ENCODE results near the gene ZNF407. TPM values are rescaled to one million over a fixed set of nuclear protein-coding genes. Genes with fewer than 3 reads are reported as not detected.

Gene ZNF407
- total RNA-seq, 1 donor from 2014 or later: 15.1 TPM

- H3K9me3 ChIP-seq (ENCODE audit: control insufficient read depth in 3 of 3, low read length in 3 of 3): no peaks in the 10 kb centered on the region
- H3K9ac ChIP-seq (ENCODE audit: low read depth in 1 of 3, low read length in 3 of 3): no peak overlapping the region
- H3K4me1 ChIP-seq (ENCODE audit: control insufficient read depth in 3 of 3, insufficient read depth in 3 of 3, low read length in 3 of 3): no peaks in the 10 kb centered on the region
- H3K27me3 ChIP-seq (ENCODE audit: control insufficient read depth in 3 of 3, insufficient read depth in 3 of 3, low read length in 3 of 3): no peaks in the 10 kb centered on the region
- no peaks in the 10 kb centered on the region for H3K36me3 ChIP-seq (ENCODE audit: control insufficient read depth in 3 of 3, insufficient read depth in 3 of 3, low read length in 3 of 3)
- H3K27ac ChIP-seq (ENCODE audit: low read depth, low read length): no peak overlapping the region
- H3K4me3 ChIP-seq (ENCODE audit: low read length in 3 of 3): no peak overlapping the region
Observed at GRCh38 chr18:75048776-75049454, 451.2 kb downstream of the ZNF407 start.

- Histone ChIP-seq H3K4me3 (ENCODE audit: low read length in 3 of 3) (no peak overlapping the region), H3K4me1 (ENCODE audit: control insufficient read depth in 3 of 3, insufficient read depth in 3 of 3, low read length in 3 of 3) (no peaks in the 10 kb centered on the region), H3K36me3 (ENCODE audit: control insufficient read depth in 3 of 3, insufficient read depth in 3 of 3, low read length in 3 of 3) (no peaks in the 10 kb centered on the region), H3K9ac (ENCODE audit: low read depth in 1 of 3, low read length in 3 of 3) (no peak overlapping the region), H3K27me3 (ENCODE audit: control insufficient read depth in 3 of 3, insufficient read depth in 3 of 3, low read length in 3 of 3) (no peaks in the 10 kb centered on the region), H3K9me3 (ENCODE audit: control insufficient read depth in 3 of 3, low read length in 3 of 3) (no peaks in the 10 kb centered on the region), H3K27ac (ENCODE audit: low read depth, low read length) (no peak overlapping the region)
Observed at GRCh38 chr18:75049455-75049789, 451.8 kb downstream of the ZNF407 start.

GRCh38 chr18:75051757-75052156 is 454.1 kb downstream of the ZNF407 start:
- Histone ChIP-seq H3K27me3 (ENCODE audit: control insufficient read depth in 3 of 3, insufficient read depth in 3 of 3, low read length in 3 of 3) (no peaks in the 10 kb centered on the region), H3K4me1 (ENCODE audit: control insufficient read depth in 3 of 3, insufficient read depth in 3 of 3, low read length in 3 of 3) (no peaks in the 10 kb centered on the region), H3K36me3 (ENCODE audit: control insufficient read depth in 3 of 3, insufficient read depth in 3 of 3, low read length in 3 of 3) (no peaks in the 10 kb centered on the region), H3K27ac (ENCODE audit: low read depth, low read length) (no peak overlapping the region), H3K4me3 (ENCODE audit: low read length in 3 of 3) (no peak overlapping the region), H3K9ac (ENCODE audit: low read depth in 1 of 3, low read length in 3 of 3) (no peak overlapping the region), H3K9me3 (ENCODE audit: control insufficient read depth in 3 of 3, low read length in 3 of 3) (no peaks in the 10 kb centered on the region)

- no peaks in the 10 kb centered on the region for H3K9me3 ChIP-seq (ENCODE audit: control insufficient read depth in 3 of 3, low read length in 3 of 3)
- H3K36me3 ChIP-seq (ENCODE audit: control insufficient read depth in 3 of 3, insufficient read depth in 3 of 3, low read length in 3 of 3): no peaks in the 10 kb centered on the region
- H3K9ac ChIP-seq (ENCODE audit: low read depth in 1 of 3, low read length in 3 of 3): no peak overlapping the region
- no peak overlapping the region for H3K27ac ChIP-seq (ENCODE audit: low read depth, low read length)
- no peak overlapping the region for H3K4me3 ChIP-seq (ENCODE audit: low read length in 3 of 3)
- no peaks in the 10 kb centered on the region for H3K4me1 ChIP-seq (ENCODE audit: control insufficient read depth in 3 of 3, insufficient read depth in 3 of 3, low read length in 3 of 3)
- H3K27me3 ChIP-seq (ENCODE audit: control insufficient read depth in 3 of 3, insufficient read depth in 3 of 3, low read length in 3 of 3): no peaks in the 10 kb centered on the region
Observed at GRCh38 chr18:75052475-75052874, 454.8 kb downstream of the ZNF407 start.

- Histone ChIP-seq H3K9ac (ENCODE audit: low read depth in 1 of 3, low read length in 3 of 3) (no peak overlapping the region), H3K27ac (ENCODE audit: low read depth, low read length) (no peak overlapping the region), H3K9me3 (ENCODE audit: control insufficient read depth in 3 of 3, low read length in 3 of 3) (no peaks in the 10 kb centered on the region), H3K27me3 (ENCODE audit: control insufficient read depth in 3 of 3, insufficient read depth in 3 of 3, low read length in 3 of 3) (no peaks in the 10 kb centered on the region), H3K4me1 (ENCODE audit: control insufficient read depth in 3 of 3, insufficient read depth in 3 of 3, low read length in 3 of 3) (no peaks in the 10 kb centered on the region), H3K4me3 (ENCODE audit: low read length in 3 of 3) (no peak overlapping the region), H3K36me3 (ENCODE audit: control insufficient read depth in 3 of 3, insufficient read depth in 3 of 3, low read length in 3 of 3) (no peaks in the 10 kb centered on the region)
Observed at GRCh38 chr18:75053028-75053629, 455.5 kb downstream of the ZNF407 start.

- Histone ChIP-seq H3K27me3 (ENCODE audit: control insufficient read depth in 3 of 3, insufficient read depth in 3 of 3, low read length in 3 of 3) (no peaks in the 10 kb centered on the region), H3K9me3 (ENCODE audit: control insufficient read depth in 3 of 3, low read length in 3 of 3) (no peaks in the 10 kb centered on the region), H3K36me3 (ENCODE audit: control insufficient read depth in 3 of 3, insufficient read depth in 3 of 3, low read length in 3 of 3) (no peaks in the 10 kb centered on the region), H3K4me3 (ENCODE audit: low read length in 3 of 3) (no peak overlapping the region), H3K9ac (ENCODE audit: low read depth in 1 of 3, low read length in 3 of 3) (no peak overlapping the region), H3K4me1 (ENCODE audit: control insufficient read depth in 3 of 3, insufficient read depth in 3 of 3, low read length in 3 of 3) (no peaks in the 10 kb centered on the region), H3K27ac (ENCODE audit: low read depth, low read length) (no peak overlapping the region)
Observed at GRCh38 chr18:75054046-75054445, 456.4 kb downstream of the ZNF407 start.

GRCh38 chr18:75054611-75055010 is 456.9 kb downstream of the ZNF407 start:
- no peaks in the 10 kb centered on the region for H3K9me3 ChIP-seq (ENCODE audit: control insufficient read depth in 3 of 3, low read length in 3 of 3)
- no peak overlapping the region for H3K9ac ChIP-seq (ENCODE audit: low read depth in 1 of 3, low read length in 3 of 3)
- H3K27ac ChIP-seq (ENCODE audit: low read depth, low read length): no peak overlapping the region
- H3K36me3 ChIP-seq (ENCODE audit: control insufficient read depth in 3 of 3, insufficient read depth in 3 of 3, low read length in 3 of 3): no peaks in the 10 kb centered on the region
- no peak overlapping the region for H3K4me3 ChIP-seq (ENCODE audit: low read length in 3 of 3)
- no peaks in the 10 kb centered on the region for H3K27me3 ChIP-seq (ENCODE audit: control insufficient read depth in 3 of 3, insufficient read depth in 3 of 3, low read length in 3 of 3)
- no peaks in the 10 kb centered on the region for H3K4me1 ChIP-seq (ENCODE audit: control insufficient read depth in 3 of 3, insufficient read depth in 3 of 3, low read length in 3 of 3)

- Histone ChIP-seq H3K4me3 (ENCODE audit: low read length in 3 of 3) (no peak overlapping the region), H3K36me3 (ENCODE audit: control insufficient read depth in 3 of 3, insufficient read depth in 3 of 3, low read length in 3 of 3) (no peaks in the 10 kb centered on the region), H3K27ac (ENCODE audit: low read depth, low read length) (no peak overlapping the region), H3K27me3 (ENCODE audit: control insufficient read depth in 3 of 3, insufficient read depth in 3 of 3, low read length in 3 of 3) (no peaks in the 10 kb centered on the region), H3K4me1 (ENCODE audit: control insufficient read depth in 3 of 3, insufficient read depth in 3 of 3, low read length in 3 of 3) (no peaks in the 10 kb centered on the region), H3K9me3 (ENCODE audit: control insufficient read depth in 3 of 3, low read length in 3 of 3) (no peaks in the 10 kb centered on the region), H3K9ac (ENCODE audit: low read depth in 1 of 3, low read length in 3 of 3) (no peak overlapping the region)
Observed at GRCh38 chr18:75057169-75057960, 459.7 kb downstream of the ZNF407 start.

GRCh38 chr18:75060185-75060584 is 462.5 kb downstream of the ZNF407 start:
- H3K4me1 ChIP-seq (ENCODE audit: control insufficient read depth in 3 of 3, insufficient read depth in 3 of 3, low read length in 3 of 3): no peaks in the 10 kb centered on the region
- H3K4me3 ChIP-seq (ENCODE audit: low read length in 3 of 3): no peak overlapping the region
- no peak overlapping the region for H3K9ac ChIP-seq (ENCODE audit: low read depth in 1 of 3, low read length in 3 of 3)
- H3K36me3 ChIP-seq (ENCODE audit: control insufficient read depth in 3 of 3, insufficient read depth in 3 of 3, low read length in 3 of 3): peaks cover 0 to 18% (median 18%) of the 10 kb centered on the region in 3 donors
- H3K27ac ChIP-seq (ENCODE audit: low read depth, low read length): no peak overlapping the region
- no peaks in the 10 kb centered on the region for H3K9me3 ChIP-seq (ENCODE audit: control insufficient read depth in 3 of 3, low read length in 3 of 3)
- no peaks in the 10 kb centered on the region for H3K27me3 ChIP-seq (ENCODE audit: control insufficient read depth in 3 of 3, insufficient read depth in 3 of 3, low read length in 3 of 3)

GRCh38 chr18:75062297-75062886 is 464.7 kb downstream of the ZNF407 start:
- Histone ChIP-seq H3K27me3 (ENCODE audit: control insufficient read depth in 3 of 3, insufficient read depth in 3 of 3, low read length in 3 of 3) (no peaks in the 10 kb centered on the region), H3K27ac (ENCODE audit: low read depth, low read length) (no peak overlapping the region), H3K4me1 (ENCODE audit: control insufficient read depth in 3 of 3, insufficient read depth in 3 of 3, low read length in 3 of 3) (no peaks in the 10 kb centered on the region), H3K36me3 (ENCODE audit: control insufficient read depth in 3 of 3, insufficient read depth in 3 of 3, low read length in 3 of 3) (peaks cover 0 to 18% (median 18%) of the 10 kb centered on the region in 3 donors), H3K4me3 (ENCODE audit: low read length in 3 of 3) (no peak overlapping the region), H3K9me3 (ENCODE audit: control insufficient read depth in 3 of 3, low read length in 3 of 3) (no peaks in the 10 kb centered on the region), H3K9ac (ENCODE audit: low read depth in 1 of 3, low read length in 3 of 3) (no peak overlapping the region)

All from skeletal muscle tissue (tissue), 4 donors.